H9 (cell line): ENCODE results near the gene RAB3GAP2. TPM values are rescaled to one million over a fixed set of nuclear protein-coding genes. Genes with fewer than 3 reads are reported as not detected.

Experiments used
- DNase-seq: peaks from one replicate; pipeline ENCODE4 v3.0.0-alpha.2; 2017
- H2AFZ ChIP-seq: one replicate; pipeline ENCODE4 v1.6.1; 2013; ENCODE audit warnings: mild to moderate bottlenecking, low read length, control low read depth, moderate library complexity
- H2AK5ac ChIP-seq: 2 replicates; pipeline ENCODE4 v1.6.1; 2013; ENCODE audit warnings: low read length, control low read depth, mixed read lengths; ENCODE audit not compliant: insufficient read length
- H2BK120ac ChIP-seq: one replicate; pipeline ENCODE4 v1.6.1; 2013; ENCODE audit warnings: low read depth, mild to moderate bottlenecking, low read length, control low read depth, inconsistent platforms; ENCODE audit not compliant: poor library complexity, severe bottlenecking
- H2BK12ac ChIP-seq: 2 replicates; pipeline ENCODE4 v1.6.1; 2013; ENCODE audit warnings: low read length, control low read depth, mixed read lengths, low read depth; ENCODE audit not compliant: insufficient read length
- H2BK15ac ChIP-seq: 2 replicates; pipeline ENCODE4 v1.6.1; 2013; ENCODE audit warnings: low read depth, low read length, control low read depth
- H2BK20ac ChIP-seq: one replicate; pipeline ENCODE4 v1.6.1; 2013; ENCODE audit warnings: low read depth, mild to moderate bottlenecking, low read length, control low read depth, inconsistent platforms; ENCODE audit not compliant: poor library complexity, severe bottlenecking
- H2BK5ac ChIP-seq: 2 replicates; pipeline ENCODE4 v1.6.1; 2013; ENCODE audit warnings: low read length, control low read depth, mixed read lengths; ENCODE audit not compliant: insufficient read length
- H3K14ac ChIP-seq: 2 replicates; pipeline ENCODE4 v1.6.1; 2013; ENCODE audit warnings: low read length, control low read depth; ENCODE audit not compliant: insufficient read depth
- H3K18ac ChIP-seq: 2 replicates; pipeline ENCODE4 v1.6.1; 2013; ENCODE audit warnings: low read depth, mild to moderate bottlenecking, mixed read lengths, low read length, control low read depth; ENCODE audit not compliant: insufficient read length
- H3K23ac ChIP-seq: 2 replicates; pipeline ENCODE4 v1.6.1; 2013; ENCODE audit warnings: low read length, control low read depth, mixed read lengths, low read depth; ENCODE audit not compliant: insufficient read length
- H3K23me2 ChIP-seq: 2 replicates; pipeline ENCODE4 v1.6.1; 2013; ENCODE audit warnings: low read depth, mild to moderate bottlenecking, mixed read lengths, low read length, control low read depth; ENCODE audit not compliant: insufficient read length, poor library complexity, severe bottlenecking
- H3K27ac ChIP-seq: 2 replicates; pipeline ENCODE4 v1.5.1; 2013; ENCODE audit warnings: low read length, control low read depth, mixed read lengths, low read depth; ENCODE audit not compliant: insufficient read length
- H3K27me3 ChIP-seq: 2 replicates; pipeline ENCODE4 v1.6.1; 2013; ENCODE audit warnings: low read length, control low read depth, inconsistent platforms; ENCODE audit not compliant: insufficient read depth
- H3K4ac ChIP-seq: 2 replicates; pipeline ENCODE4 v1.6.1; 2013; ENCODE audit warnings: low read depth, mild to moderate bottlenecking, control low read depth, inconsistent platforms, low read length, moderate library complexity
- H3K4me1 ChIP-seq: 2 replicates; pipeline ENCODE4 v1.6.1; 2013; ENCODE audit warnings: low read length, control low read depth, inconsistent platforms; ENCODE audit not compliant: insufficient read depth
- H3K4me2 ChIP-seq: 2 replicates; pipeline ENCODE4 v1.6.1; 2013; ENCODE audit warnings: low read length, control low read depth, mixed read lengths; ENCODE audit not compliant: insufficient read length, insufficient read depth
- H3K56ac ChIP-seq: 2 replicates; pipeline ENCODE4 v1.6.1; 2013; ENCODE audit warnings: low read depth, mild to moderate bottlenecking, mixed read lengths, low read length, control low read depth; ENCODE audit not compliant: insufficient read length
- H3K79me1 ChIP-seq: 2 replicates; pipeline ENCODE4 v1.6.1; 2013; ENCODE audit warnings: low read depth, mild to moderate bottlenecking, moderate library complexity, low read length, control low read depth, inconsistent platforms; ENCODE audit not compliant: insufficient read depth, poor library complexity, severe bottlenecking
- H3K79me2 ChIP-seq: 2 replicates; pipeline ENCODE4 v1.6.1; 2013; ENCODE audit warnings: low read length, control low read depth, inconsistent platforms; ENCODE audit not compliant: insufficient read depth
- H3K9ac ChIP-seq: 2 replicates; pipeline ENCODE4 v1.6.1; 2013; ENCODE audit warnings: low read length, control low read depth, mixed read lengths; ENCODE audit not compliant: insufficient read length; ENCODE audit errors: extremely low read depth
- H3K9me3 ChIP-seq: one replicate; pipeline ENCODE4 v1.6.1; 2013; ENCODE audit warnings: low read depth, low read length, inconsistent platforms; ENCODE audit not compliant: control insufficient read depth
- H3T11ph ChIP-seq: one replicate; pipeline ENCODE4 v1.6.1; 2013; ENCODE audit warnings: mild to moderate bottlenecking, low read length, control low read depth, inconsistent platforms
- H4K20me1 ChIP-seq: one replicate; pipeline ENCODE4 v1.6.1; 2013; ENCODE audit not compliant: control insufficient read depth, insufficient read length, insufficient read depth
- H4K5ac ChIP-seq: 2 replicates; pipeline ENCODE4 v1.6.1; 2013; ENCODE audit warnings: low read depth, mild to moderate bottlenecking, mixed read lengths, low read length, control low read depth; ENCODE audit not compliant: insufficient read length
- H4K8ac ChIP-seq: replicated peaks from 2 replicates; pipeline ENCODE4 v1.6.1; 2013; ENCODE audit warnings: low read length, control low read depth, mixed read lengths, low read depth; ENCODE audit not compliant: insufficient read length
- H4K91ac ChIP-seq: 2 replicates; pipeline ENCODE4 v1.6.1; 2013; ENCODE audit warnings: low read depth, mild to moderate bottlenecking, moderate library complexity, mixed read lengths, low read length, control low read depth; ENCODE audit not compliant: insufficient read length
- H3K27ac Mint-ChIP-seq, 3 experiments: 2 replicates in 2 of 3; 3 replicates in 1 of 3; pipeline ENCODE4 v1.8.0; 2020 to 2021; ENCODE audit warnings: mixed read lengths in 3 of 3, mild to moderate bottlenecking in 1 of 3, moderate library complexity in 1 of 3
- H3K27me3 Mint-ChIP-seq: 2 replicates; pipeline ENCODE4 v1.8.0; 2021; ENCODE audit warnings: low read depth, mild to moderate bottlenecking, moderate library complexity, mixed read lengths
- H3K36me3 Mint-ChIP-seq, 3 experiments: 2 replicates in 2 of 3; 3 replicates in 1 of 3; pipeline ENCODE4 v1.8.0; 2020 to 2021; ENCODE audit warnings: low read depth in 3 of 3, mixed read lengths in 3 of 3; ENCODE audit not compliant: insufficient read depth in 1 of 3
- H3K4me1 Mint-ChIP-seq, 2 experiments: 2 replicates each; pipeline ENCODE4 v1.8.0; 2020; ENCODE audit warnings: mixed read lengths in 2 of 2
- H3K4me3 Mint-ChIP-seq, 2 experiments: 2 replicates in 1 of 2; 3 replicates in 1 of 2; pipeline ENCODE4 v1.8.0; 2020 to 2021; ENCODE audit warnings: mild to moderate bottlenecking in 2 of 2, mixed read lengths in 2 of 2, moderate library complexity in 1 of 2
- H3K9me3 Mint-ChIP-seq, 2 experiments: 2 replicates in 1 of 2; 3 replicates in 1 of 2; pipeline ENCODE4 v1.8.0; 2020; ENCODE audit warnings: mild to moderate bottlenecking in 2 of 2, mixed read lengths in 2 of 2, moderate library complexity in 1 of 2
- CTCF ChIP-seq: fragments of 200-600 bp; sonication (generic); conservative IDR thresholded peaks from 3 replicates; pipeline ENCODE4 v1.8.0; 2021; ENCODE audit warnings: antibody characterized with exemption, mild to moderate bottlenecking
- WGBS: extraction: QIAGEN DNeasy Blood & Tissue Kit; methylation state at CpG from one replicate; pipeline ENCODE4 v1.1.7; 2013; ENCODE audit warnings: missing lambda C conversion rate, low lambda C conversion rate, mixed read lengths; ENCODE audit not compliant: insufficient read length; ENCODE audit errors: extremely low coverage; 5-methylcytosine and 5-hydroxymethylcytosine counted together
- total RNA-seq: library from RNA; stranded (reverse); gene quantifications from 2 replicates; pipeline ENCODE4 v1.2.1, GENCODE V29; 2021

The RAB3GAP2 gene
- total RNA-seq, 1 experiment from 2014 or later: 48.3 TPM

GRCh38 chr1:220189750-220190347, 82.4 kb downstream of the RAB3GAP2 start:
- H3K18ac ChIP-seq: no peak overlapping the region
- H3K23ac ChIP-seq: no peak overlapping the region
- no peak for DNase-seq
- H3K27me3 Mint-ChIP-seq: no peaks in the 10 kb centered on the region
- no peaks in the 10 kb centered on the region for H3K9me3 Mint-ChIP-seq
- H2BK20ac ChIP-seq: no peak overlapping the region
- H3K4me3 Mint-ChIP-seq: no peak overlapping the region
- H3K23me2 ChIP-seq: no peaks in the 10 kb centered on the region
- no peaks in the 10 kb centered on the region for H3K9me3 ChIP-seq
- no peak overlapping the region for H3K4ac ChIP-seq
- no peak overlapping the region for H3K27ac ChIP-seq
- peaks cover 21 to 55% (median 41%) of the 10 kb centered on the region in 3 experiments; a peak in 6 of 7 replicates for H3K36me3 Mint-ChIP-seq
- peak; percentile 59 for TF ChIP-seq CTCF
- no peak overlapping the region for H2AK5ac ChIP-seq
- H4K20me1 ChIP-seq: no peaks in the 10 kb centered on the region
- no CpG with 5 or more reads among the region's 1 CpG for WGBS
- H3K9ac ChIP-seq: no peak overlapping the region
- H3K14ac ChIP-seq: no peak overlapping the region
- no peak overlapping the region for H2BK120ac ChIP-seq
- no peaks in the 10 kb centered on the region for H3K4me1 Mint-ChIP-seq
- no peak overlapping the region for H2AFZ ChIP-seq
- H3K56ac ChIP-seq: no peak overlapping the region
- no peak overlapping the region for H4K91ac ChIP-seq
- no peak overlapping the region for H3K27ac Mint-ChIP-seq
- H3K4me2 ChIP-seq: no peak overlapping the region
- H4K8ac ChIP-seq: no peak overlapping the region
- H3K79me1 ChIP-seq: no peaks in the 10 kb centered on the region
- H3K4me1 ChIP-seq: no peaks in the 10 kb centered on the region
- no peaks in the 10 kb centered on the region for H3K27me3 ChIP-seq
- no peak overlapping the region for H2BK12ac ChIP-seq
- H2BK5ac ChIP-seq: no peak overlapping the region
- H2BK15ac ChIP-seq: no peak overlapping the region
- no peak overlapping the region for H3T11ph ChIP-seq
- H4K5ac ChIP-seq: no peak overlapping the region
- H3K79me2 ChIP-seq: no peaks in the 10 kb centered on the region
